OCI-M2 (cell line): ENCODE measurements around the gene PRKAR1B.

Experiments used
- DNase-seq: peaks from one replicate; lab custom pipeline; 2025; ENCODE audit not compliant: unreplicated experiment; lab: John Stamatoyannopoulos, UW

PRKAR1B gene

GRCh38 chr7:607938-608337, 119.1 kb downstream of the PRKAR1B start:
- no peak for DNase-seq

GRCh38 chr7:605661-606450, 121.2 kb downstream of the PRKAR1B start:
- no peak for DNase-seq

- DNase-seq = no peak
Measured at GRCh38 chr7:604884-605531, 122.1 kb downstream of the PRKAR1B start.

DNA sequence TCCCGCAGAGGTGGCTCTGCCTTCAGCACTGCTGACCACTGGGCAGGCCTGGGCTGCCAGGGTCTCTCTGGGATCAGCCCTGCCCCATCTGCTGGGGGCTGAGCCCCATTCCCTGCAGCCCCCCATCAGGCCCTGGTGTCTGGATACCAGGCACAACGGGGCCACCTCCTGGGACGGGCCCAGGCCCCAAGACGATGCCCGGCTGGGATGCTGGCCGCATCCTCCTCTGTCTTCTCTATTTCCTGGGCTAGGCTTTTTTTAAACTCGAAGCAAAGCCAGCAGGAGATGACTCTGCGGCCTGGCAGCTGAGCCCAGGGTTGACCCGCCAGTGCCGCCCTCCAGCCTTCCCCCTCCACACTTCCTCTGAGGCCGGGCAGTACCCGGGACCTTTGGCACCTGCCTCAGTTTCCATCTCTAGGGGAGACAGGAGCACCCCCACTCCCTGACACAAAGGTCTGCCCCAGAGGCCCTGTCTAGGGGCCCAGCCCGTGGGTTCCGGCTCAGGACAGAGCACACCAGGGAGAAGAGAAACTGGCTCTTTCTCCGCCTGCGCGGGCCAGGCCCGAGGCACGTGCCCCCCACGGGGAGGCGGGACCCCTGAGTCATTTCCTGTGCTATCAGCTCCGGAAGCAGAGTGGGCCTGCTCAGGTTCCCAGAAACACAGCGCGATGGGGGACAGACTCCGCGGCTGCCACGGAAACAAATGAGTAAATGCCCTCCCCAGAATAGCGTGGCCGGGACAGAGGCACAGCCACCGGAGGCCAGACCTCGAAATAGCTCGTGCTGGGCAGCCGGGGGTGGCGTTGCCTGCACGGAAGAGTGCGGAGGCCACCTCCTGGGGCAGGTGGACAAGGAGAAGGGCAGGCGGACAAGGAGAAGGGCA, 122.8 kb downstream of the PRKAR1B start:
- DNase-seq = no peak

DNA sequence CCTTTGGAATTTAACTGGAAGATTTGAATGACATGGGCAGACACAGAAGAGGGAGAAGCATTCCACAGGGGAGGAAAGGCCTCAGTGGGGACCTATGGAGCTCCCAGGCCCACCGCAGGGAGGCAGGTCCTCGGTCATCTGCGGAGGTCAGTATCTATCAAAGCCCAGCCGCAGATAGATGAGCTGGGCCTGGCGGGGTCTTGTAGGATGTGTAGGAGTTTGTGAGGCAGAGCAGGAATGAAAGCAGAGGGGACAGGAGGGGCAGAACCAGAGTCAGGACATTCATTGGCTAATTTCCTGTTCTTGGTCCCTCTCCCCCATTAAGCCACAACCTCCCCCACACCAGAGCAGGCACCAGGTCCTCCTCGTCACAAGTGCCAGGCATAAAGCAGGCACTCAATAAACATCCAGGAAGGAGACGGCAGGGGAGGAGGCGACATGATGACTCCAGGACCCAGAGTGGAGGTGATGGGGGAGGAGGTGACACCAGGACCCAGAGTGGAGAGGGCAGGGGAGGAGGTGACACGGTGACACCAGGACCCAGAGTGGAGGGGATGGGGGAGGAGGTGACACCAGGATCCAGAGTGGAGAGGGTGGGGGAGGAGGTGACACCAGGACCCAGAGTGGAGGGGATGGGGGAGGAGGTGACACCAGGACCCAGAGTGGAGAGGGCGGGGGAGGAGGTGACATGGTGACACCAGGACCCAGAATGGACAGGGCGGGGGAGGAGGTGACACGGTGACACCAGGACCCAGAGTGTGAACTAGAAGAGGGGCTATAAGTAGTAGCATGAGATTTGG, 123.7 kb downstream of the PRKAR1B start:
- no peak for DNase-seq

- DNase-seq = no peak
Measured at GRCh38 chr7:602341-603141, 124.5 kb downstream of the PRKAR1B start.

DNA sequence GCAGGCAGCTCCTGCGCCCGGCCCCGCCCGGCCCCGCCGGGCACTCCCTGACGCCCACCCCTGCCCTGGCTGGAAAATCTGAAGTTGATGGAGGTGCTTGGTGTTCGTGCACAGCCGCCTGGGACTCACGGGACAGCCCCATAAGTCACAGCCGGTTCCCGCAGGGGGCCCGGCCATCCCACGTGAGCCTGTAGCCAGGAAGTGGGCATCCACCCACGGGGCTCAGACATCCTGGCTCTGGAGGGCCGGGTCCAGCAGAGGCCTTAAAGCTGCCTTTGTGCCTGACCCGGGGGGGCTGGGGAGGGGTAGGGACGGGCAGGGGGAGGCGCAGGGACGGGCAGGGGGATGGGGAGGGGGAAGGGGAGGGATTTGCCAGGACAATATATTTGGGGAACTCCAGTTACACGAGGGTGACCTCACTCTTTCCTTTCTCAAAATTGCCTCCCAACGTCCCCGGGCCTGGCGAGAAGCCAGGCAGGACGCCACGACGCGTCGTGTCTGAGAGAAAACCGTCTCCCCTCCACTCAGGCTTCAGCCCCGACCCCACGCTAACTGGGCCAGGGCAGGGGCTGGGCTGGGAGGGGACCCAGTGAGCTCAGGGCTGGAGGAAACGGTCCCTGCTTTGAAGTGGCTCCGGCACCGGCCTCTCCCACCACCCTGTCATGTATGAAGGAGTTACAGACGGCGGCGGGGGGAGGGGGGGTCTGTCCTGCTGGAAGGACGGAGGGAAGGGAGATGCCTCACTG, 125.3 kb downstream of the PRKAR1B start:
- DNase-seq = no peak

DNA sequence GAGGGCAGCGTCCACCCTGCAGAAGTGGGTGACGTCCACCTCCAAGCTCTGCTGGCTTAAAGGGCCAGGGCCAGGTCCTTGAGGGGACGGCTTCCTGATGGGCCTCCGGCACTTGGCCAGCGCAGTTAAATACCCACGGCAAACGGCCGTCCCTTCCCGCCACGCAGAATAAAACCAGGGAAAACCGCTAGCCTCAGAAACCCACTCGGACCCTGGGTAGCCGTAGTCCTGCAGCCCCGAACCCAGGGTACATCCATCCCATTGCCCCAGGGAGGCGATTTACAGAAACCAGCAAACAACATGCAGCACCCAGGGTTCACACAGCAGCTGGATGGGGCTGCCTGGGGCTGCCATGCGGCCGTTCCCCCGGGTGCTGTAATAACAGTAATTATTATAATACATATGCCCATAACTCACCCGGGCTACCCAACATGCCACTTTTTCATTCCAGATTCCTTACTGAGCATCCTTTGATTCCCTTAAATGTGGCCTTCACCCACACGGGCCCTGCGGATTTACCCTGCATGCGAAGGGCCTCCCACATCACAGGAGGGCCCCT, 126.0 kb downstream of the PRKAR1B start:
- no peak for DNase-seq

DNA sequence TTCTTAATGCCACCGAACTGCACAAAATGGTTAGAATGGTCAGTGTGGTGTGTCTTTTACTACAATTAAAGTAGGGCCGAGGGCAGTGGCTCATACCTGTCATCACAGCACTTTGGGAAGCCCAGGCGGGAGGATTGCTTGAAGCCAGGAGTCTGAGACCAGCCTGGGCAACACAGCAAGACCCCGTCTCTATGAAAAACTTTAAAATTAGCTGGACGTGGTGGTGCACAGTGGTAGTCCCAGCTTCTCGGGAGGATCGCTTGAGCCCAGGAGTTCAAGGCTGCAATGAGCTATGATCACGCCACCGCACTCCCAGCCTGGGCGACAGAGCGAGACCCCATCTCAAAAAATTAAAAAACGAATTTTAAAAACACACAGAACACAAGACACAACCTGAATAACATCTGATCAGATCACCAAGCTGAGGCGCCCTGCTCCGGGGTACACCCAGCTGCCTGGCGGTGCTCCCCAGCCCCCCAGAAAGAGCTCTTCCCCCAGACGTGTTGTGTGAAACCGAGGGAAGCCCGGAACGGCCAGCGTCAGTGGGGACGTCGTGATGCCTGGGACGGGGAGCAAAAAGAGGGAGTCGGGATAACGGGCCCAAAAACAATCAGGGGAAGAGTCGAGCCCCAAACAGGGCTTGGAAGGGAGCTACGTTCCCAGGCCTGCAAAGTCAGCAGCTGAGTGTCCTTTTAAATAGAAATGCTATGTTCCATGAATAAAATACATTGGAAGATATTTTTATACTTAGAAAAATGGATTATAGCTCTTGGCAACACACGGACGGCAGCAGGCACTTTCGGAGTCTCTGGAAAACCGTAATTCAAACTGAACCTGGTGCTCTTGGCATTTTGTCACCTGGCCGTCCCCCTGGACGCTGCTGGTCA, 126.7 kb downstream of the PRKAR1B start:
- no peak for DNase-seq

DNA sequence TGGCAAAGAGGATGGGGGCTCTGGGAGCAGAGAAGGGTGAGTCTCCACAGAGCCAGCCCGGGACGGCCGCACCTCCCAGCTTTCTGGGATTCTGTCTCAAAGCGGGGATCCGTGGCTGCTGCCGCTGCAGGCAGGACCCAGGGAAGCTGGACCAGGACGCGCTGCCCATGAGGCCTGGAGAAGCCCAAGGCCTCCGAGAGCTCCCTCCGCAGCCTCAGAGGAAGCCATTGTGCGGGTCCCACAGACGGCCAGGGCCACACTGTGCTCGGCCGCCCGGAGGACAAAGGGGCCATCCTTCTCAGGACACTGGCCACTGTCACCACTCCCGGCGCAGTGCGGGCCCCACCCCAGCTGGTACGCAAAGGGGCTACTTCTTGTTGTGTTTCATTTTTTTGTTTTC, 128.2 kb downstream of the PRKAR1B start:
- no peak for DNase-seq

- no peak for DNase-seq
Measured at GRCh38 chr7:597348-598178, 129.5 kb downstream of the PRKAR1B start.

- no peak for DNase-seq
Measured at GRCh38 chr7:596819-597182, 130.3 kb downstream of the PRKAR1B start.

DNA sequence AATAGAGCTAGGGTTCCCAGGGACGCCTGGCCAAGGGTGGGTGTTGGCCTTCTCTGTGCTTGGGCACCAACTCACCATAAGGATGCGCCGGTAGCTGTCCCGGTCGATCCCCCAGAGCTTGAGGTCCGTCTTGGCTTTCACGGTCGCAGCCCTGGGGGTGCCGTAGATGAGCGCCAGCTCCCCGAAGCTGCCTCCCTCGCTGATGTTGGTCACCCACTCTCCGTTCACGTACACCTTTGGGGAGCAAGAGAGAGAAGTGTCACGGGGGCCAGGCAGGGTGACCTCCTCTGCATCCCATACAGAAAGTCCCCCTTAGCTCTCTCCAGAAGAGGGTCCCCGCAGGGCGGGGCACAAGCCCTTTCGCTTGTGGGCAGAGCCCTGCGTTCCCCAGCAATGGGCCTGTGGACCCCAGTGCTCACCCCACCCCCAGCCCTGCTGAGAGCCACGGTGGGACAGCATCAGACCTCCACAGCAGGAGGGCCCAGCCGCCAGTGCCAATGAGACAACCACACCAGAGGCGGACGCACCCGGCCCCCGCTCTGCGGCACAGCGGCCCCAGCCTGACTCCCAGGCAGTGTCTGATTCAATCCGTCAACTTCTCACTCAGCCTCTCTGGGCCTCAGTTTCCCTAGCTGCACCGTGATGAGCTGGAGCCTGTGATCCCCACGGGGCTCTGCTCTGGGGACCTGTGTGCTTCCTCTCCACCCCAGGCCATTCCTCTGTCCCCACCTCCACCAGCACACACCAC, 130.8 kb downstream of the PRKAR1B start:
- DNase-seq = no peak

DNA sequence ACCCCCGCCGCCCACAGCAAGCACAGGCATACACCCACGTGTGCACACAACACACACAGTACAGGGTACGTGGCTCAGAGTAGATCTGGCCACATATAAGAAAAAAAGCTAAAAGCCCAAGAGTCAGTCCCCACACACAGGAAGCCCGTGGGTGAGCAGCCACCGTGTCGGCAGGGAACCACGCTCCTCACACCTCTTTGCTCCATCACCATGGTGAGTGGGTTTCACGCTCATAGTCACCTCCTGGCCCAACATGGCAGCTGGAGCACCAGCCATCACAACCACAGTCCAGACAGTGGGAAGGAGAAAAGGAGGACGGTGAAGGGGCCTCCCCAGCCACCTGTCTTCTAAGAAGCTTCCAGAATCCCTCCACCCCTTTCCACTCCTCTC, 131.5 kb downstream of the PRKAR1B start:
- DNase-seq = no peak

DNA sequence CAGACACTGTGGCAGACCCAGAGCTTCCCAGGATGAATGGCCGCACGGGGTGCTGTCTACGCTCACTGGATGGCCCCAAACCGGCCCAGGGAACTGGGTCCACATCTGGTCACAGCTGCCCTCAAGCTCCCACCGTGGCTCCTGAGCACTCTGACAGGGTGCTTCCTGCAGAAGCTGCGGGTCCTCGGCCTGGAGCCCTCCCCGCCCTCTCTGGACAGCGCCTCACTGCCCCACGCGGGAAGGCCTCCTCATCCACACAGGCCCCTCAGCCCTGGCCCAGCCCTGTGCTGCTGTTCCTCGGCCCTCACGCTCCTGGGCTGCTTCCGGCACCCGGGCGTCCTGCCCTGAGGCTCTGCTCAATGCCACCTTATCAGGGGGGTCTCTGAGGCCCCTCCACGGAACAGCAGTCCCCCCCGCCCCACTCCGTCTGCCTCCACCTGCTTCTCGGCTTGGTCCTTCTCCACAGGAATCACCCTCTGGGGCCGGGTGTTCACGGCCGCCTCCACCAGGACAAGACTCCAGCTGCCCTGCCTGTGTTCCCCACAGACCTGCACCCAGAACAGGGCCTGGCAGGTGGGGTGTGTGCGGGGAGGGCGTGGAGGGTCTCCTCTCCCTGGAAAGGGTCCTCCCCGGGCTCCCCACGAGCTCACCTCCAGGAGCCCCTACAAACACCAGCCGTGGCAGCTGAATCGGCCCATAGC, 132.0 kb downstream of the PRKAR1B start:
- DNase-seq = no peak
